Suprapubic skin (tissue), 4 donors: ENCODE data around the gene CYFIP2. TPM values are rescaled to one million over a fixed set of nuclear protein-coding genes. Genes with fewer than 3 reads are reported as not detected.

Source experiments
- DNase-seq, 2 donors: peaks; one replicate each; pipeline ENCODE4 v3.0.0-alpha.2; 2019; ENCODE audit warnings: low spot score in 2 of 2
- H3K27ac ChIP-seq: fragments of 200-600 bp; sonication (generic); one replicate; pipeline ENCODE4 v1.5.1; 2019
- H3K27me3 ChIP-seq: fragments of 200-600 bp; sonication (generic); one replicate; pipeline ENCODE4 v1.5.1; 2019
- H3K36me3 ChIP-seq: fragments of 200-600 bp; sonication (generic); one replicate; pipeline ENCODE4 v1.5.1; 2019
- H3K4me1 ChIP-seq: fragments of 200-600 bp; sonication (generic); one replicate; pipeline ENCODE4 v1.5.1; 2019
- H3K4me3 ChIP-seq: fragments of 200-600 bp; sonication (generic); one replicate; pipeline ENCODE4 v1.5.1; 2019; ENCODE audit warnings: mild to moderate bottlenecking
- H3K9me3 ChIP-seq: fragments of 200-600 bp; sonication (generic); one replicate; pipeline ENCODE4 v1.5.1; 2019
- CTCF ChIP-seq, 2 donors: fragments of 200-600 bp in 1 of 2; fragments of 450-650 bp in 1 of 2; sonication (generic) in 1 of 2; IDR thresholded peaks; one replicate each; pipeline ENCODE4 v1.5.1; 2016 to 2019; ENCODE audit warnings: antibody characterized with exemption in 2 of 2, mild to moderate bottlenecking in 1 of 2, moderate library complexity in 1 of 2
- EP300 ChIP-seq: sonication (generic); formaldehyde crosslinking; IDR thresholded peaks from one replicate; pipeline ENCODE4 v1.6.1; 2017; ENCODE audit warnings: antibody characterized with exemption
- POLR2A ChIP-seq, 2 donors: fragments of 450-650 bp; IDR thresholded peaks; one replicate each; pipeline ENCODE4 v1.6.1; 2017; ENCODE audit warnings: antibody characterized with exemption in 2 of 2, mild to moderate bottlenecking in 2 of 2, moderate library complexity in 2 of 2
- POLR2AphosphoS5 ChIP-seq, 3 donors: sonication (generic); formaldehyde crosslinking; IDR thresholded peaks; one replicate each; pipeline ENCODE4 v1.6.1; 2017; ENCODE audit warnings: antibody characterized with exemption in 3 of 3
- WGBS: methylation state at CpG from one replicate; pipeline ENCODE4 v1.1.5; 2018; 5-methylcytosine and 5-hydroxymethylcytosine counted together
- total RNA-seq, 4 donors: library from RNA; depleted of rRNA; stranded (reverse); fragments of >200 nt; gene quantifications; one replicate each; pipeline ENCODE4 v1.1.0, GENCODE V29; 2016

Gene CYFIP2
- total RNA-seq, 4 donors from 2014 or later: 12.7 to 17.1 (median 14.9) TPM

GRCh38 chr5:157387683-157388093 is 121.8 kb downstream of the CYFIP2 start:
- TF ChIP-seq POLR2A (IDR thresholded peaks at IDR 0.05) (no peak), EP300 (no peak), POLR2AphosphoS5 (IDR thresholded peaks at IDR 0.05) (no peak), CTCF (IDR thresholded peaks at IDR 0.05) (no peak)
- WGBS: 37% methylated on average over 3 of the region's 3 CpGs
- Histone ChIP-seq H3K27me3 (no peaks in the 10 kb centered on the region), H3K4me1 (peaks cover 11% of the 10 kb centered on the region), H3K4me3 (no peak overlapping the region), H3K27ac (no peak overlapping the region), H3K36me3 (no peaks in the 10 kb centered on the region), H3K9me3 (no peaks in the 10 kb centered on the region)
- no peak for DNase-seq

GRCh38 chr5:157388111-157388710 is 122.3 kb downstream of the CYFIP2 start:
- no peak overlapping the region for H3K27ac ChIP-seq
- TF ChIP-seq CTCF (IDR thresholded peaks at IDR 0.05) (no peak), EP300 (no peak), POLR2A (IDR thresholded peaks at IDR 0.05) (no peak), POLR2AphosphoS5 (IDR thresholded peaks at IDR 0.05) (no peak)
- DNase-seq: no peak

GRCh38 chr5:157389103-157389502 is 123.2 kb downstream of the CYFIP2 start:
- Histone ChIP-seq H3K36me3 (no peaks in the 10 kb centered on the region), H3K27me3 (no peaks in the 10 kb centered on the region), H3K27ac (no peak overlapping the region), H3K9me3 (no peaks in the 10 kb centered on the region), H3K4me3 (no peak overlapping the region), H3K4me1 (peaks cover 11% of the 10 kb centered on the region)
- 90% methylated on average over 1 of the region's 17 CpGs for WGBS
- TF ChIP-seq POLR2AphosphoS5 (IDR thresholded peaks at IDR 0.05) (no peak), CTCF (IDR thresholded peaks at IDR 0.05) (no peak), EP300 (no peak), POLR2A (IDR thresholded peaks at IDR 0.05) (no peak)
- DNase-seq: no peak

More at GRCh38 chr5:157388111-157388710, 122.3 kb downstream of the CYFIP2 start:
- H3K27me3 ChIP-seq: no peaks in the 10 kb centered on the region
- H3K9me3 ChIP-seq: no peaks in the 10 kb centered on the region
- H3K4me3 ChIP-seq: no peak overlapping the region
- no peaks in the 10 kb centered on the region for H3K36me3 ChIP-seq
- peaks cover 11% of the 10 kb centered on the region for H3K4me1 ChIP-seq

- no peak for DNase-seq
- Histone ChIP-seq H3K9me3 (no peaks in the 10 kb centered on the region), H3K4me1 (peaks cover 11% of the 10 kb centered on the region), H3K36me3 (no peaks in the 10 kb centered on the region), H3K27me3 (no peaks in the 10 kb centered on the region), H3K27ac (no peak overlapping the region), H3K4me3 (no peak overlapping the region)
- WGBS: 75% methylated on average over 5 of the region's 5 CpGs
- no peak for TF ChIP-seq CTCF (IDR thresholded peaks at IDR 0.05)
- TF ChIP-seq POLR2A (IDR thresholded peaks at IDR 0.05): no peak
- no peak for TF ChIP-seq EP300
- no peak for TF ChIP-seq POLR2AphosphoS5 (IDR thresholded peaks at IDR 0.05)
These were observed 124.2 kb downstream of the CYFIP2 start for GRCh38 chr5:157390133-157390532.

GRCh38 chr5:157390551-157391297 is 124.8 kb downstream of the CYFIP2 start:
- H3K27me3 ChIP-seq: no peaks in the 10 kb centered on the region
- H3K4me1 ChIP-seq: peaks cover 11% of the 10 kb centered on the region
- H3K36me3 ChIP-seq: no peaks in the 10 kb centered on the region
- H3K27ac ChIP-seq: no peak overlapping the region
- no peak for DNase-seq
- H3K4me3 ChIP-seq: no peak overlapping the region
- no peak for TF ChIP-seq POLR2A (IDR thresholded peaks at IDR 0.05)
- no peak for TF ChIP-seq EP300
- TF ChIP-seq POLR2AphosphoS5 (IDR thresholded peaks at IDR 0.05): no peak
- no peak for TF ChIP-seq CTCF (IDR thresholded peaks at IDR 0.05)
- no peaks in the 10 kb centered on the region for H3K9me3 ChIP-seq
- 52% methylated on average over 15 of the region's 15 CpGs for WGBS
